WTC11 (cell line): ENCODE data around the gene HERC5.

Experiments
- CREB1 ChIP-seq: sonication (generic); formaldehyde crosslinking; IDR thresholded peaks from 2 replicates; pipeline ENCODE4 v1.8.0; 2023; ENCODE audit warnings: mild to moderate bottlenecking, missing genetic modification reagents
- CTCF ChIP-seq: fragments of 200-600 bp; IDR thresholded peaks from 2 replicates; pipeline ENCODE4 v1.8.0; 2022; ENCODE audit warnings: antibody characterized with exemption
- ELF4 ChIP-seq: sonication (generic); formaldehyde crosslinking; IDR thresholded peaks from 2 replicates; pipeline ENCODE4 v1.8.1; 2022; ENCODE audit warnings: low read depth, mild to moderate bottlenecking, moderate library complexity, missing genetic modification reagents
- TCF7 ChIP-seq: sonication (generic); formaldehyde crosslinking; IDR thresholded peaks from 2 replicates; pipeline ENCODE4 v1.8.0; 2022; ENCODE audit warnings: mild to moderate bottlenecking, low read depth, missing genetic modification reagents, moderate library complexity
- USF1 ChIP-seq: sonication (generic); formaldehyde crosslinking; IDR thresholded peaks from 2 replicates; pipeline ENCODE4 v1.8.0; 2022; ENCODE audit warnings: mild to moderate bottlenecking, missing genetic modification reagents

GRCh38 chr4:88414755-88415154, 42.2 kb upstream of the HERC5 start:
- no peak for TF ChIP-seq USF1 (CRISPR knock-in tag)
- no peak for TF ChIP-seq CREB1 (CRISPR knock-in tag)
- no peak for TF ChIP-seq CTCF
- TF ChIP-seq TCF7 (CRISPR knock-in tag): no peak
- no peak for TF ChIP-seq ELF4 (CRISPR knock-in tag)
